Measurements from ENCODE around the gene KLF2.

KLF2 gene

DNA sequence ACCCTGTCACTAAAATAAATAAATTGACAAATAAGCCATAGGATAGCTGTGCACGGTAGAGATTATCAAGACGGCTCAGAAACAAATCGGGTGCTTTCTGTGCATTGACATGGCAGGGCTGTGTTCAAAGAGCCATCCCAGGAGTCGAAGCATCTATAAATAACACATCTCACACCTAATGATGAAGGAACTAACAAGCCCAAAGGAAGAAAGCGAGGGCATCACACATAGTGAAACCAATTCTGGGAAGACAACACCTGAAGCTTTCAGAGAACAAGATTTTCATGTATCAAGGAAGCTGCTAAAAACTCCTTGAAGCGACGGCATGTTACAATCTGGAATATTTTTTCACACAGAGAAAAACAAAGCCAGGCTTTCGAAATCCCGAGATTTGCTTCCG is 36.1 kb downstream of the KLF2 start:
- peaks cover 18% of the 10 kb centered on the region for H3K36me3 ChIP-seq (ENCODE audit: insufficient read depth, insufficient read length, low read length)
- no peak overlapping the region for H3K4me3 ChIP-seq (ENCODE audit: insufficient read length, low read depth)
- H3K4me1 ChIP-seq (ENCODE audit: insufficient read depth, insufficient read length) = peaks cover 17% of the 10 kb centered on the region
- H3K9ac ChIP-seq (ENCODE audit: insufficient read length, low read depth) = no peak overlapping the region
- DNase-seq (ENCODE audit: low read depth, low spot score) = no peak
- TF ChIP-seq ZNF274 (IDR thresholded peaks at IDR 0.05; ENCODE audit: low read depth, low read length) = no peak
- TF ChIP-seq YY1 (IDR thresholded peaks at IDR 0.05; ENCODE audit: insufficient read depth, insufficient read length) = no peak
- TF ChIP-seq SUZ12 (IDR thresholded peaks at IDR 0.05; ENCODE audit: extremely low read depth, insufficient read depth, insufficient read length) = no peak
- no peaks in the 10 kb centered on the region for H3K9me3 ChIP-seq (ENCODE audit: insufficient read depth, low read length)
- no peaks in the 10 kb centered on the region for H3K27me3 ChIP-seq (ENCODE audit: insufficient read depth, insufficient read length)

DNA sequence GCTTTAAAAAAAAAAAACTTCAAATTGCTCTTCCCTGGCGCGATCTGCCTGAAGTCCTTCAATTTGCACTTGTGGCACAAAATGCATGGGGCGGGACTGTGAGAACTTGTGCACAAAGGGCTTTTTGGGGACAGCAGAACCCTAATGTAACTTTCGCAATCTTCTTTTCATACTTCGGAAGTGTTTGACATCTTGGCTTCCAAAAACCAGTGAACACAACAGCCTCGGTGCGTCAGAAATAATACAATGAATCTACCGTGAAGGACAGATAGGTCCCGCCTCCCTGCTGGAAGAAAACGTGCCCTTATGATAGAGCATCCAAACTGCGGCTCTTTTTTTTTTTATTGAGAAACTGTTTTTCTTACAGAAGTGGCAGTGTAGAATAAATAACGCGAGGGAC is 36.6 kb downstream of the KLF2 start:
- H3K27me3 ChIP-seq (ENCODE audit: insufficient read depth, insufficient read length) = no peaks in the 10 kb centered on the region
- H3K9ac ChIP-seq (ENCODE audit: insufficient read length, low read depth) = no peak overlapping the region
- no peak overlapping the region for H3K4me3 ChIP-seq (ENCODE audit: insufficient read length, low read depth)
- no peak for TF ChIP-seq ZNF274 (IDR thresholded peaks at IDR 0.05; ENCODE audit: low read depth, low read length)
- TF ChIP-seq YY1 (IDR thresholded peaks at IDR 0.05; ENCODE audit: insufficient read depth, insufficient read length) = no peak
- no peak for TF ChIP-seq SUZ12 (IDR thresholded peaks at IDR 0.05; ENCODE audit: extremely low read depth, insufficient read depth, insufficient read length)
- H3K9me3 ChIP-seq (ENCODE audit: insufficient read depth, low read length) = no peaks in the 10 kb centered on the region
- peaks cover 20% of the 10 kb centered on the region for H3K36me3 ChIP-seq (ENCODE audit: insufficient read depth, insufficient read length, low read length)
- DNase-seq (ENCODE audit: low read depth, low spot score) = no peak
- peaks cover 17% of the 10 kb centered on the region for H3K4me1 ChIP-seq (ENCODE audit: insufficient read depth, insufficient read length)

DNA sequence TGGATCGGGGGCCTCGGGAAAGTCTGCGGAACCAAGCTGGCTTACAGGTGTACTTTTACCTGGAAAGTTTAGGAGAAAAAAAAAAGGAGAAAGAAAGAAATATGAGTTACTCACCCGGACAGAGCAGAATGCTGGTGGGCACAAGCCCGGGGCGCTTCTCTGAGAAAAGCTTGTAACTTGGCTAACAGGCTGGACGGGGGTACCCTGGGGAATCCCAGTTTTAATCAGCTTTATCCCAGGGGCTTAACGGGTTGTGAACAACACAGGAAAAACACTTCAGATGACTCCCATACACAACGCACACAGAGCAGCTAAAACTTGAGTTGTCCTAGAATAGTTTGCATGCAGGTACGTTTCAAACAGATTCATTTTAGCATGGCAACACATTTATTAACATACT is 37.3 kb downstream of the KLF2 start:
- no peak for DNase-seq (ENCODE audit: low read depth, low spot score)
- H3K4me1 ChIP-seq (ENCODE audit: insufficient read depth, insufficient read length) = peaks cover 17% of the 10 kb centered on the region
- peaks cover 20% of the 10 kb centered on the region for H3K36me3 ChIP-seq (ENCODE audit: insufficient read depth, insufficient read length, low read length)
- peak overlapping the region; percentile 8 for H3K9ac ChIP-seq (ENCODE audit: insufficient read length, low read depth)
- no peaks in the 10 kb centered on the region for H3K27me3 ChIP-seq (ENCODE audit: insufficient read depth, insufficient read length)
- H3K9me3 ChIP-seq (ENCODE audit: insufficient read depth, low read length) = no peaks in the 10 kb centered on the region
- no peak for TF ChIP-seq ZNF274 (IDR thresholded peaks at IDR 0.05; ENCODE audit: low read depth, low read length)
- no peak overlapping the region for H3K4me3 ChIP-seq (ENCODE audit: insufficient read length, low read depth)

- Histone ChIP-seq H3K9me3 (ENCODE audit: insufficient read depth, low read length) (no peaks in the 10 kb centered on the region), H3K4me1 (ENCODE audit: insufficient read depth, insufficient read length) (peaks cover 14% of the 10 kb centered on the region), H3K27me3 (ENCODE audit: insufficient read depth, insufficient read length) (no peaks in the 10 kb centered on the region), H3K9ac (ENCODE audit: insufficient read length, low read depth) (no peak overlapping the region), H3K4me3 (ENCODE audit: insufficient read length, low read depth) (no peak overlapping the region), H3K36me3 (ENCODE audit: insufficient read depth, insufficient read length, low read length) (peaks cover 14% of the 10 kb centered on the region)
- TF ChIP-seq ZNF274 (IDR thresholded peaks at IDR 0.05; ENCODE audit: low read depth, low read length) (no peak), YY1 (IDR thresholded peaks at IDR 0.05; ENCODE audit: insufficient read depth, insufficient read length) (no peak), SUZ12 (IDR thresholded peaks at IDR 0.05; ENCODE audit: extremely low read depth, insufficient read depth, insufficient read length) (no peak)
- DNase-seq (ENCODE audit: low read depth, low spot score) = no peak
Measured at GRCh38 chr19:16363133-16363851, 38.7 kb downstream of the KLF2 start.

GRCh38 chr19:16363852-16364230 is 39.2 kb downstream of the KLF2 start:
- Histone ChIP-seq H3K9ac (ENCODE audit: insufficient read length, low read depth) (no peak overlapping the region), H3K4me3 (ENCODE audit: insufficient read length, low read depth) (no peak overlapping the region), H3K27me3 (ENCODE audit: insufficient read depth, insufficient read length) (no peaks in the 10 kb centered on the region), H3K9me3 (ENCODE audit: insufficient read depth, low read length) (no peaks in the 10 kb centered on the region), H3K36me3 (ENCODE audit: insufficient read depth, insufficient read length, low read length) (peaks cover 10% of the 10 kb centered on the region), H3K4me1 (ENCODE audit: insufficient read depth, insufficient read length) (peaks cover 14% of the 10 kb centered on the region)
- no peak for TF ChIP-seq ZNF274 (IDR thresholded peaks at IDR 0.05; ENCODE audit: low read depth, low read length)
- no peak for TF ChIP-seq YY1 (IDR thresholded peaks at IDR 0.05; ENCODE audit: insufficient read depth, insufficient read length)
- TF ChIP-seq SUZ12 (IDR thresholded peaks at IDR 0.05; ENCODE audit: extremely low read depth, insufficient read depth, insufficient read length) = no peak
- DNase-seq (ENCODE audit: low read depth, low spot score) = no peak

GRCh38 chr19:16364231-16364865 is 39.7 kb downstream of the KLF2 start:
- TF ChIP-seq ZNF274 (IDR thresholded peaks at IDR 0.05; ENCODE audit: low read depth, low read length) = no peak
- TF ChIP-seq SUZ12 (IDR thresholded peaks at IDR 0.05; ENCODE audit: extremely low read depth, insufficient read depth, insufficient read length) = no peak
- no peak for TF ChIP-seq YY1 (IDR thresholded peaks at IDR 0.05; ENCODE audit: insufficient read depth, insufficient read length)
- H3K9ac ChIP-seq (ENCODE audit: insufficient read length, low read depth) = no peak overlapping the region
- H3K27me3 ChIP-seq (ENCODE audit: insufficient read depth, insufficient read length) = no peaks in the 10 kb centered on the region
- no peak for DNase-seq (ENCODE audit: low read depth, low spot score)
- no peak overlapping the region for H3K4me3 ChIP-seq (ENCODE audit: insufficient read length, low read depth)
- no peaks in the 10 kb centered on the region for H3K9me3 ChIP-seq (ENCODE audit: insufficient read depth, low read length)
- peaks cover 10% of the 10 kb centered on the region for H3K36me3 ChIP-seq (ENCODE audit: insufficient read depth, insufficient read length, low read length)
- peaks cover 14% of the 10 kb centered on the region for H3K4me1 ChIP-seq (ENCODE audit: insufficient read depth, insufficient read length)

DNA sequence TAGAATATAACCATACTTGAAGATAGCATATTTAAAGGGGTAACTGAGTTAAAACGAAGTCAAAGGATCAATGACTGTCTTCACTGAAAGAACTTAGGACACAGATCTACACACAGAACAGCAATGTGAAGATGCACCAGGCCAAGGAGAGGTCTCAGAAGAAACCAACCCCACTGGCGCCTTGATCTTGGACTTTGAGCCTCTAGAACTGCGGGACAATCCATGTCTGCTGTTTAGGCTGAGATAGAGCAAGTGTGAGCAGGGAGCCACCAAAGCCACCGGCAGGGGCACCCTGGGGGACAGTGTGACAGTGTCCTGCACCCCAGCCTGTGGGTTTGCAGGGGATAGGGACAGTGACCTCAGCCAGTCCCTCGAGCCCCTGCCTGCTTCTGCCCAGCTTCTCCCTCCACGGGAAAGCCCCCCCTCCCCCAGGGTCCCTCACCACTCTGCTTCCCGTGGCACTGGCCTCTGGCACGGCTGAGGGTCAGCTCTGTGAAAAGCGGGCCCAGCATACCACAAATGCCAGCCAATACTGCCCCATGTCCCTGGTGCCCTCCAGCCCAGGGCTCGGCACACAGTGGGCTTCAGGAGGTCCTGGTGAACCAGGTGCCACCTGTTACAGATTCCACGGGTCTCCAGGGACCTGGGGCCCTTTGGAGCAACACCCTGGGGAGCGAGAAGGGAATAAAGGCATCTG is 40.8 kb downstream of the KLF2 start:
- Histone ChIP-seq H3K4me1 (ENCODE audit: insufficient read depth, insufficient read length) (peaks cover 14% of the 10 kb centered on the region), H3K9me3 (ENCODE audit: insufficient read depth, low read length) (no peaks in the 10 kb centered on the region), H3K9ac (ENCODE audit: insufficient read length, low read depth) (no peak overlapping the region), H3K36me3 (ENCODE audit: insufficient read depth, insufficient read length, low read length) (peaks cover 8% of the 10 kb centered on the region), H3K27me3 (ENCODE audit: insufficient read depth, insufficient read length) (no peaks in the 10 kb centered on the region), H3K4me3 (ENCODE audit: insufficient read length, low read depth) (no peak overlapping the region)
- DNase-seq (ENCODE audit: low read depth, low spot score) = no peak
- no peak for TF ChIP-seq ZNF274 (IDR thresholded peaks at IDR 0.05; ENCODE audit: low read depth, low read length)
- no peak for TF ChIP-seq YY1 (IDR thresholded peaks at IDR 0.05; ENCODE audit: insufficient read depth, insufficient read length)
- no peak for TF ChIP-seq SUZ12 (IDR thresholded peaks at IDR 0.05; ENCODE audit: extremely low read depth, insufficient read depth, insufficient read length)

Measured in NT2/D1 (cell line).